ENCODE results near the gene DNLZ.

DNA sequence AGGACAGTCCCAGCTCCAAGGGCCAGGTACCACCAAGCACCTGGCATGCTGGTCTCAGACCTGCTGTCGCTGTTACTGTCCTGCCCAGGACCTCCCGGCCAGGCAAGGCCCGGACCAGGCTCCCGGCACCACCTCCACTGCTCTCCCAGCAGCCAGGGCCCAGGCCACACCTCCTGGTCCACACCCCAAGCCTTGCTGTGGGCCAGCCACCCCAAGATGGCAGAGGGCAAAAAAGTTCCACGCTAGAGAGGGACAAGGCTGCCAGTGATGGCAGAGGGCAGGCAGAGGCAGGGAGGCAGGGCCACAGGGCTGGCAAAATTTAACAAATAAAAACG is 1.1 kb downstream of the DNLZ start:
- TF ChIP-seq, protein P1, sequence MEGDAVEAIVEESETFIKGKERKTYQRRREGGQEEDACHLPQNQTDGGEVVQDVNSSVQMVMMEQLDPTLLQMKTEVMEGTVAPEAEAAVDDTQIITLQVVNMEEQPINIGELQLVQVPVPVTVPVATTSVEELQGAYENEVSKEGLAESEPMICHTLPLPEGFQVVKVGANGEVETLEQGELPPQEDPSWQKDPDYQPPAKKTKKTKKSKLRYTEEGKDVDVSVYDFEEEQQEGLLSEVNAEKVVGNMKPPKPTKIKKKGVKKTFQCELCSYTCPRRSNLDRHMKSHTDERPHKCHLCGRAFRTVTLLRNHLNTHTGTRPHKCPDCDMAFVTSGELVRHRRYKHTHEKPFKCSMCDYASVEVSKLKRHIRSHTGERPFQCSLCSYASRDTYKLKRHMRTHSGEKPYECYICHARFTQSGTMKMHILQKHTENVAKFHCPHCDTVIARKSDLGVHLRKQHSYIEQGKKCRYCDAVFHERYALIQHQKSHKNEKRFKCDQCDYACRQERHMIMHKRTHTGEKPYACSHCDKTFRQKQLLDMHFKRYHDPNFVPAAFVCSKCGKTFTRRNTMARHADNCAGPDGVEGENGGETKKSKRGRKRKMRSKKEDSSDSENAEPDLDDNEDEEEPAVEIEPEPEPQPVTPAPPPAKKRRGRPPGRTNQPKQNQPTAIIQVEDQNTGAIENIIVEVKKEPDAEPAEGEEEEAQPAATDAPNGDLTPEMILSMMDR (IDR thresholded peaks at IDR 0.05) = no peak
- TF ChIP-seq POLR2AphosphoS5 (IDR thresholded peaks at IDR 0.05; ENCODE audit: low read depth, low read length) (no peak), REST (IDR thresholded peaks at IDR 0.05; ENCODE audit: insufficient read depth in 1 of 2, low read depth in 2 of 2, low read length in 1 of 2) (no peak), SIN3A (IDR thresholded peaks at IDR 0.05; ENCODE audit: borderline replicate concordance, insufficient read depth, low read depth, low read length) (no peak)
